HepG2 (cell line): ENCODE data around the gene MAPK8IP3. TPM values are rescaled to one million over a fixed set of nuclear protein-coding genes. Genes with fewer than 3 reads are reported as not detected.
A peak's percentile ranks its signal among the peaks of the same experiment; 100 is the strongest.

Experiments used
- ASH2L ChIP-seq: fragments of 300-600, 200-600 bp; sonication (generic); IDR thresholded peaks from 2 replicates; pipeline ENCODE4 v1.7.0; 2017; ENCODE audit warnings: low read depth, mild to moderate bottlenecking, moderate library complexity, mixed read lengths, low read length; ENCODE audit not compliant: insufficient read length
- ATF6 ChIP-seq: sonication (generic); formaldehyde crosslinking; conservative IDR thresholded peaks from 2 replicates; pipeline ENCODE4 v1.4.0; 2020; ENCODE audit warnings: missing genetic modification reagents
- BRCA1 ChIP-seq: sonication (generic); formaldehyde crosslinking; IDR thresholded peaks from 2 replicates; pipeline ENCODE4 v1.4.0; 2020; ENCODE audit warnings: missing genetic modification reagents
- BRF2 ChIP-seq: sonication (generic); formaldehyde crosslinking; IDR thresholded peaks from 2 replicates; pipeline ENCODE4 v1.8.1; 2022; ENCODE audit warnings: mild to moderate bottlenecking, missing genetic modification reagents
- CBX5 ChIP-seq: sonication (generic); formaldehyde crosslinking; IDR thresholded peaks from 2 replicates; pipeline ENCODE4 v1.4.0; 2020; ENCODE audit warnings: missing genetic modification reagents, borderline replicate concordance
- CEBPB ChIP-seq: IDR thresholded peaks from 2 replicates; pipeline ENCODE4 v1.6.1; 2011; ENCODE audit warnings: low read depth, low read length, improper control_type of control experiment, borderline replicate concordance
- DZIP1 ChIP-seq: sonication (generic); formaldehyde crosslinking; IDR thresholded peaks from 2 replicates; pipeline ENCODE4 v1.5.0; 2020; ENCODE audit warnings: mild to moderate bottlenecking, missing genetic modification reagents
- GATA4 ChIP-seq: sonication (generic); IDR thresholded peaks from 2 replicates; pipeline ENCODE4 v1.6.1; 2016; ENCODE audit warnings: antibody characterized with exemption, low read depth, borderline replicate concordance
- PRDM15 ChIP-seq: sonication (generic); formaldehyde crosslinking; IDR thresholded peaks from 2 replicates; pipeline ENCODE4 v1.4.0; 2020; ENCODE audit warnings: missing genetic modification reagents
- RBAK ChIP-seq: sonication (generic); formaldehyde crosslinking; IDR thresholded peaks from 2 replicates; pipeline ENCODE4 v1.5.1; 2020; ENCODE audit warnings: mild to moderate bottlenecking, missing genetic modification reagents
- SNAI1 ChIP-seq: sonication (generic); formaldehyde crosslinking; IDR thresholded peaks from 2 replicates; pipeline ENCODE4 v1.5.0; 2020; ENCODE audit warnings: mild to moderate bottlenecking, missing genetic modification reagents, borderline replicate concordance
- SP1 ChIP-seq, 2 experiments: fragments of 450-650 bp in 1 of 2; sonication (generic) in 1 of 2; formaldehyde crosslinking in 1 of 2; IDR thresholded peaks; 2 replicates each; pipeline versions ENCODE4 v1.4.0 to v1.6.1; 2016 to 2020; ENCODE audit warnings: missing genetic modification reagents in 1 of 2
- TEAD2 ChIP-seq: sonication (generic); formaldehyde crosslinking; IDR thresholded peaks from 2 replicates; pipeline ENCODE4 v1.9.0; 2021; ENCODE audit warnings: missing genetic modification reagents
- ZNF557 ChIP-seq: sonication (generic); formaldehyde crosslinking; IDR thresholded peaks from 2 replicates; pipeline ENCODE4 v1.4.0; 2020; ENCODE audit warnings: missing genetic modification reagents
- ZNF569 ChIP-seq: sonication (generic); formaldehyde crosslinking; IDR thresholded peaks from 2 replicates; pipeline ENCODE4 v1.5.0; 2020; ENCODE audit warnings: mild to moderate bottlenecking, missing genetic modification reagents, moderate library complexity, borderline replicate concordance
- ZNF639 ChIP-seq: conservative IDR thresholded peaks from 2 replicates; pipeline ENCODE4 v1.6.1; 2018; ENCODE audit warnings: missing genetic modification reagents
- polyA plus RNA-seq, 8 experiments: library from polyadenylated mRNA; depleted of rRNA in 3 of 8; stranded (reverse) in 7 of 8; unstranded in 1 of 8; fragments of >200 nt; fragmentation: Illumina TruSeq in 4 of 8; extraction: Trizol in 4 of 8; gene quantifications; 2 replicates each; pipeline versions ENCODE4 v1.2.1 to v1.2.3, GENCODE V29; 2011 to 2016; ENCODE audit warnings: low read depth in 4 of 8, missing spikeins in 1 of 8, mixed read lengths in 1 of 8; ENCODE audit not compliant: insufficient read depth in 1 of 8
- total RNA-seq, 5 experiments: library from RNA; depleted of rRNA; stranded (reverse); fragments of >200 nt; fragmentation: Illumina TruSeq; extraction: Trizol; gene quantifications; 2 replicates each; pipeline ENCODE4 v1.2.3, GENCODE V29; 2016; ENCODE audit warnings: low read depth in 1 of 5

Gene MAPK8IP3
- total and polyA plus RNA-seq, 2 of the 13 experiments (the other 11 are each of a cell fraction or from before 2014, with no cell fraction given), result 25.1 to 41.7 TPM

GRCh38 chr16:1705688-1706385 is at the start of gene MAPK8IP3 (continued):
- TF ChIP-seq SP1 (IDR thresholded peaks at IDR 0.05), result no peak
- peak; percentile 97 for TF ChIP-seq SP1 (CRISPR knock-in tag; IDR thresholded peaks at IDR 0.05)
- TF ChIP-seq ASH2L, result peak; percentile 53
- TF ChIP-seq PRDM15 (CRISPR knock-in tag), result peak; percentile 73
- TF ChIP-seq GATA4, result peak; percentile 38; the same call in 1 of the 2 replicates
- no peak for TF ChIP-seq RBAK (CRISPR knock-in tag)
- no peak for TF ChIP-seq SNAI1
- no peak for TF ChIP-seq CBX5
- 0 out of 2 replicates have a peak, but pooled peaks have one; percentile 24 for TF ChIP-seq ATF6 (CRISPR knock-in tag)
- no peak; the same call in 1 of the 2 replicates for TF ChIP-seq DZIP1
- no peak for TF ChIP-seq ZNF569 (CRISPR knock-in tag)
- TF ChIP-seq CEBPB, result no peak
- TF ChIP-seq BRF2, result no peak
- TF ChIP-seq ZNF639, result peak; percentile 51; the same call in 1 of the 2 replicates
- TF ChIP-seq TEAD2, result no peak
- peak; percentile 68; the same call in 1 of the 2 replicates for TF ChIP-seq ZNF557 (CRISPR knock-in tag)
- TF ChIP-seq BRCA1 (CRISPR knock-in tag), result no peak
